NCI-H128 (cell line): ENCODE results near the gene PRDX5.

Experiments
- DNase-seq: peaks from one replicate; lab custom pipeline; 2025; ENCODE audit not compliant: unreplicated experiment; lab: John Stamatoyannopoulos, UW

PRDX5 gene

DNA sequence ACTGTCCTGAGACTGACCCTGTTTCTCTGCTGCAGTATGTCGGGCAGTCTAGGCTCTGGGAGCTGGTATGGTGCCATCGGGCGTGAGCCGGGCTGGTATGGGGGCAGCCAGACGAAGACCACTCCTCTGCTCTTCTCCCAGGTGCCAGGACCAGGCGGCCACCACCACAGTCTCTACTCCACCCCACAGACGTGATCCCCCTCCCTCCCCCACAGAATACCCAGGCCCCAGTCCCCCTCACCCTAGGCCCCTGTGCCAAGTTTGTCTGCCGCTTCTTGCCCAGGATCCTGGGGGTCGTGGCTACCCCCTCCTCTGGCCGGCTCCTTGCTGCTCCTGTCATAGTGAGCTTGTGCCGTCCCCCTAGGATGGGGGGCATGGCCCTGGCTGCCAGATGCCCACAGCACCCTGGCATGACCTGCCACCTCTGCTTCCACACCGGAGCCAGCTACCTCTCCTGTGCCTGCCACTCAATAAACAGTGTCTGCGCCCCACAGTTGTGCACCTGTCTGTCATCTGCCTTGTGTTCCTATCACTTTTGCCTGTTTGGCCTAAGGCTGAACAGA, 28.8 kb upstream of the PRDX5 start:
- DNase-seq = no peak

DNA sequence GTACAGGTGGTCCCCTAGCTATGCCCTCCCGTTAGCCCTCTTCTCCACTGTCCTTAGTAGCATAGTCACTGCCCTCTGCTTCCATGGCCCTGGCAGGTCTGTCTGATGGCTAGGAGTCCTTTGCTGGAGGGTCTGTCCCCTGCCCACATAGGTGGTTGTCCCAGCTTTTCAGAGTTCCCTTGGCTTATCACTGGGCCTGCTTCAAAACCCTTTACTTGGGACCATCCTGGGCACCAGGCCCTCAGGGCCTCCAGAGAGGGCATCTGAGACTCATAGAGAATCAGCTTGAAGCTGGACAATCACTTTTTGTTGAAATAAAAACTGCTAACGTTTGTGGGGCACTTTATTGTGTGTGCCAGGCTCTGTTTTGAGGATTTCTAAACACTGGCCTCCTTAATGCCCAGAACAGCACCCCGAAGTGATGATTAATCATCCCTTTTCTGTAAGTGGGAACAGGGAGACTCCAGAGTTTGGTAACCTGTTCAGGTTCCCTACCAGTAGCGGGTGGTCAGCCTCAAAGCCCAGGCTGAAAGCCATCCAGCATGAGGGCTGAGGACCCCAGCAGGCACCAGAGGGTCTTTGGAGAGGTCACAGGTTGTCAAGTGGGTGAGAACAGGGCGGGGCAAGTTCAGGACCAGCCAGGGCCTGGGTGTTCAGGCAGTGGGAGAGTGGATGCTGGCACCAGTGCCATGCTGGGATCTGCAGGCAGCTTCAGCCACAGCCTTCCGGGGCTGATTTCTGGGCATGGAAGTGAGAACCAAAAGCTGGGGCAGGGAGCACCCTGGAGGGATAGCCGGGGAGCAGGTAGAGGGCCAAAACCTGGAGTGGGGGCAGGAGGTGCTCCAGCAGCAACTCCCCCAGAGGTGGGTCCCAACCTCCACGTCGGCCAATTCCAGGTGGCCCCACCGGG, 27.3 kb upstream of the PRDX5 start:
- no peak for DNase-seq

DNA sequence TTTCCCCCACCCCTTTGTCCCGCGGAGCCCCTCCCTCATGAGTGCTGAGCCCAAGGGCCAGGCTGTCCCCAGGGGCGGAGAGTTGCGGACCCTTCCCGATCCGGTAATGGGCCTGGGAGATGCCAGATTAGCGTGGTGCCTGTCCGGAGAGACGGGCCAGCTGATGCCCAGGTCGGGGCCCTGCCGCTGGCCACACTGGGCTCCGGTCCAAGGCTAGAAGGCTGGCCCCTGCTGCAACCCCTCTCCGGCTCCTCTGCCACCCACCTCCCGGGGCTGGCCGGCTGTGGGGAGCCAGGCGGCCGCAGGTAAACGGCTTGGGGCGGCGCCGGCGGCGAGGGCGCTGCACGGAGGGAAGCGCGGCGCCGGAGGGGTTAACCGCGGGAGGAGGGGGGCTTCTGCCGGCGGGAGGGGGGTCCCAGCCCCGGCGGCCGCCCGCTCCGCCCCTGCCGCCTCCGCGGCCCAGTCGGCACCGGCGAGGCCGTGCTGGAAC, 26.6 kb upstream of the PRDX5 start, which contains the start of gene KCNK4:
Gene KCNK4, plus strand, starts transcription at position 41 of the 490 bp plus-strand sequence. CDS start 1,717 bp downstream, outside the sequence.
- no peak for DNase-seq

DNA sequence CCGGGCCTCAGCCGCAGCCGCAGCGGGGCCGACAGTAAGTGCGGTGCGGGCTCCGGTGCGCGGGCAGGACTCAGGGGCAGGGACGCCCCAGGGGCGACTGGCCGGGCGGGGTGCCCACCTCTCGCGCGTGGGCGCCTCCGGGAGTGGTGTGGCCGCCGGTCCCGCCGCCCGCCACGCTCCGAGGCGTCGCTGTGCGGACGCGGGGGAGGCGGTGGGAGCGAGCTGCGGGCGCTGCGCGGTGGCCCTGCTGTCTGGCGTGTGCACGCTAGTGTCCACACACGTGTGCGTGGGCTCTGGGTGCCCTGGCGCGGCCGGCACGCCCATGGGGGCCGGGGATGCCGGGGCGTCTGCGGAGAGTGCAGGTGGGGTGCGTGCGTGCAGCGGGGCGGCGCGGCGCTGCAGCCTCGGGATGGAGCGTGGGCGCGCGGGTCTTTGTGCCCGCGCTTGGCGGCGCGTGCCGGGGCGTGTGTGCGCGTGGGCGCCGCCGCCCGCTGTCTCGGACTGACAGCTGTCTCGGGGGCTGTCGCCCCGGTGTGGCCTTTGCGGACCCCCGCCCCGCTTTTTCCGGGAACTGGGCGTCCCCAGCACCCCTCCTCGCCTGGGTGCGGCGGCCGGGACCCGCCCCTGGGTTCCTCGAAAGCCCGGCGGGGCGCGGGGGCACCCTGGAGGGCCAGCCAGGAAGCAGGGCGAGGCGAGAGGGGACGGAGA, 26.0 kb upstream of the PRDX5 start:
- no peak for DNase-seq

DNA sequence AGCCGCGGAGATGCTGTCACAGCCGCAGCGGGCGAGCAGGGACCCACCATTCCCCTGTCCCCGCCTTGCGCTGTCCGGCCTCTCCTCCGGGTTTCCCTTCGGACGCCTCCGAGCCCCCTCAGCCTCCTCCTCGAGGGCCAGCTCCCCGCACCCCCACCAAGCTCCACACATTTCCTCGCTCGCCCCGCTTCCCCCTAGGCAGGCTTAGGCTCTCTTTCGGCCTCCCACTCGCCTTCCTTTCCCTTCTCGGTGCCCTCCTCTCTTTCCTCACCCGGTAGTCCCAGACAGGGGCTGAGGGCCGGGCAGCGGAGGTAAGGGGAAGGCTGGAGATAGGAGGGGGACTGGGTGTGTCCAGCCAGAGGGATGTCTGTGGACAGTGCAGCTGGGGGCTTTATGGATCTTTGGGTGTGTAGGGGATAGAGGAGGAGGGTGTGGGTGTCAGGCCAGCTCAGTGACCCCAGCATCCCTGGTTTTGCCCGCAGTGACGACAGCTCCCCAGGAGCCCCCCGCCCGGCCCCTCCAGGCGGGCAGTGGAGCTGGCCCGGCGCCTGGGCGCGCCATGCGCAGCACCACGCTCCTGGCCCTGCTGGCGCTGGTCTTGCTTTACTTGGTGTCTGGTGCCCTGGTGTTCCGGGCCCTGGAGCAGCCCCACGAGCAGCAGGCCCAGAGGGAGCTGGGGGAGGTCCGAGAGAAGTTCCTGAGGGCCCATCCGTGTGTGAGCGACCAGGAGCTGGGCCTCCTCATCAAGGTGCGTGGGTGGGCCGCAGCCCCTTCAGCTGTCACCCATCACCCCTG, 25.3 kb upstream of the PRDX5 start:
- DNase-seq = no peak

DNA sequence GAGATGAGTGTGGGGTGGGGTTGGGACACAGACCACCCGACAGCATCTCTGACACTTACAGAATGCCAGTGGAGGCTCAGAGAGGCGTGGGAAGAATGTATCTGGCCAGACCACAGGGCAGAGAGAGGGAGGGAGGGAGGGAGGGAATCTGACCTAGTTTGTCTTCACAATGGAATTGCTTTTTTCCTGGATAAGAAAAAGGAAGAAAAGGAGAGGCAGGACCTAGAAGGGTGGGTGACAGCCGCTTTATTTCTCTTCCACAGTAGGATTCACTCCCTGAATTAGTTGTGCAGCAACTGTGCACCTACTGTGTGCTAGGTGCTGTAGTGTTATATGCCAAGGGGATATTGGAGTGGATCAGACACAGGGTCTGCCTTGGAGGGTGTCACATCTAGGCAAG, 23.1 kb upstream of the PRDX5 start:
- no peak for DNase-seq

DNA sequence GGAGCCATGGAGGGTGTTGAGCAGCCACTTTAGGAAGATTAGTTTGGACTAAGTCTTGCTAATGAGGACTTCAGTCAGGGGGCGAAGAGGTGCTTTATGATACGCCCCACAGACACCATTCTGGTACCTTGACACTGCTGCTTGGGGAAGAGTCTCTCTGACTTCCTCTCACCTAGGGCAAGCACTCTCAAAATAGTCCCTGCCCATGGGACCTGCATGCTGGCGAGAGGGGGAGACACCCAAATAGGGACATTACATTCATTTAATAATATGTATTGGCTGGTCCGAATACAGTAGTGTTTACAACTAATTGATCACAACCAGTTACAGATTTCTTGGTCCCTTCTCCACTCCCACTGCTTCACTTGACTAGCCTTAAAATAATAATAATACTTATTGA, 22.2 kb upstream of the PRDX5 start:
- DNase-seq = no peak

DNA sequence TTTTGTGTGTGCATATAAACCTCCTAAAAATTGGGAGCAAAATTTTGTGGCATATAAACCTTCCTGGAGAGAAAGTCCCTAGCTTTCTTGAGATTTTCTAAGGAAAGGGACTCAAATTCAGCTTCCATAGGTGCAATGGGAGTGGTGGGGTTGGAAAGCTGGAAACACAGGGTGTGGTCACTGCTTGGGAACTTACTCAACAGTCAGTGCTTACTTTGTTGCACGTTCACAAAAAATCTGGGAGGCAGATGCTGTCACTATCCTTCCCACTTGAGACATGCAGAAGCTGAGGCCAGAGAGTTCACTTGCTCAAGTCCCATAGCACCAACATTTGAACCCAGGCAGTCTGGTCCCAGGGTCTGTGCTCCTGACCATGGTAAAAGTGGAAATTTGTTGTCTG, 21.7 kb upstream of the PRDX5 start:
- DNase-seq = no peak

DNA sequence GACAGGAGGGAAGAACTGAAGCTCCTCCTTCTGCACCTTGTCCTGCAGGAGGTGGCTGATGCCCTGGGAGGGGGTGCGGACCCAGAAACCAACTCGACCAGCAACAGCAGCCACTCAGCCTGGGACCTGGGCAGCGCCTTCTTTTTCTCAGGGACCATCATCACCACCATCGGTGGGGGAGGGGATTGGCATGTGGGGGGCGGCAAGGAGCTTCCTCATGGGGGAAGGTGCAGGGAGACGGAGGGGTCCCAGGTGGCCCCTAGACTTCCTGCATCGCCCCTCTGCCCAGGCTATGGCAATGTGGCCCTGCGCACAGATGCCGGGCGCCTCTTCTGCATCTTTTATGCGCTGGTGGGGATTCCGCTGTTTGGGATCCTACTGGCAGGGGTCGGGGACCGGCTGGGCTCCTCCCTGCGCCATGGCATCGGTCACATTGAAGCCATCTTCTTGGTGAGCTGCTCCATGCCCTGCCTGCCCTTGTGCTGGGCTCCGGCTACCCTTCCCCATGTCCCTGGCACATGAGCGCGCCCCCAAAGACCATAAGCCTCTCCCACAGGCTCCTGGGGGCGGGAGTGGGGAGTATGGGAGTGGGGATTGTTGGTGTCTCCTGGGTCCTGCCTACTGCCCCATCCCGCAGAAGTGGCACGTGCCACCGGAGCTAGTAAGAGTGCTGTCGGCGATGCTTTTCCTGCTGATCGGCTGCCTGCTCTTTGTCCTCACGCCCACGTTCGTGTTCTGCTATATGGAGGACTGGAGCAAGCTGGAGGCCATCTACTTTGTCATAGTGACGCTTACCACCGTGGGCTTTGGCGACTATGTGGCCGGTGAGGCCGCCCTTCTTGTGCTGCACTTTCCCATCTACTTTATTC, 20.9 kb upstream of the PRDX5 start:
- DNase-seq = no peak

DNA sequence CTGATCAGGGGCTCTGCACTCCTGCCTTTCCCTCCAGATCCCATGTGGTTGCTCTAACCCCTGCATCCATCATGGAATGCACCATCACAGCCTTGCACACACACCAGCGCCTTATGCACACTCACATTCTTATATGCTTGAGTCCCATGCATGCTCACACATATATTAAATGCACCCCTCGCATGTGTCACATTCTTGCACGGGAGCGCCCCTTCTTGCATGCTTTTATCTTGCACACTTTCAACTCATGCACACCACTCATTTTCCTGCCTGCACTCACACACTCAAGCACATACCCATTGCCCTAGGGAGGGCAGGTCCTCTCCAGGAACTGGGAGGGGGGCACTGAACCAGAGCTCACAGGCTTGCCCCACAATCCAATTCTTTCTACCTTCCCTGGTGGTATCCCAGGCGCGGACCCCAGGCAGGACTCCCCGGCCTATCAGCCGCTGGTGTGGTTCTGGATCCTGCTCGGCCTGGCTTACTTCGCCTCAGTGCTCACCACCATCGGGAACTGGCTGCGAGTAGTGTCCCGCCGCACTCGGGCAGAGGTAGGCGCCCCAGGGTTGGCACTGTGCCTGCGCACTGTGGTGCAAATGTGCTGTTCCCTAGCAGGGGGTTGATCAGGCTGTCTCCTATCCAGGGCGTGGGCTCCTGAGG, 20.1 kb upstream of the PRDX5 start:
- no peak for DNase-seq

DNA sequence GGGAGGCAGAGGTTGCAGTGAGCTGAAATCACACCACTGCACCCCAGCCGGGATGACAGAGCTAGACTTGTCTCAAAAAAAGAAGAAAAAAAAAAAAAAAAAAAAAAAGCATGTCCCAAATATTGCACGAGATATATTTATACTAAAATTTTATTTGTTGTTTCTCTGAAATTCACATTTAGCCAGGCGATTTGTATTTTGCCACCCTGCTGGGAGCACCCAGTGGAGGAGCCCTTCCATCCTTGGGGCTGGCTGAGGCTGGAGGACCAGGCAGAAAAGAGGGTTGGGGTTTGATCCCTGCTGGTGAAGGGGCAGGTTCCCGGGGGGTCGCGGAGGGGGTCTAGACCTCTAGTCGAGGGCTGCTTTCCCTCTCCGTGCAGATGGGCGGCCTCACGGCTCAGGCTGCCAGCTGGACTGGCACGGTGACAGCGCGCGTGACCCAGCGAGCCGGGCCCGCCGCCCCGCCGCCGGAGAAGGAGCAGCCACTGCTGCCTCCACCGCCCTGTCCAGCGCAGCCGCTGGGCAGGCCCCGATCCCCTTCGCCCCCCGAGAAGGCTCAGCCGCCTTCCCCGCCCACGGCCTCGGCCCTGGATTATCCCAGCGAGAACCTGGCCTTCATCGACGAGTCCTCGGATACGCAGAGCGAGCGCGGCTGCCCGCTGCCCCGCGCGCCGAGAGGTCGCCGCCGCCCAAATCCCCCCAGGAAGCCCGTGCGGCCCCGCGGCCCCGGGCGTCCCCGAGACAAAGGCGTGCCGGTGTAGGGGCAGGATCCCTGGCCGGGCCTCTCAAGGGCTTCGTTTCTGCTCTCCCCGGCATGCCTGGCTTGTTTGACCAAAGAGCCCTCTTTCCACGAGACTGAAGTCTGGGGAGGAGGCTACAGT, 18.7 kb upstream of the PRDX5 start:
- no peak for DNase-seq

DNA sequence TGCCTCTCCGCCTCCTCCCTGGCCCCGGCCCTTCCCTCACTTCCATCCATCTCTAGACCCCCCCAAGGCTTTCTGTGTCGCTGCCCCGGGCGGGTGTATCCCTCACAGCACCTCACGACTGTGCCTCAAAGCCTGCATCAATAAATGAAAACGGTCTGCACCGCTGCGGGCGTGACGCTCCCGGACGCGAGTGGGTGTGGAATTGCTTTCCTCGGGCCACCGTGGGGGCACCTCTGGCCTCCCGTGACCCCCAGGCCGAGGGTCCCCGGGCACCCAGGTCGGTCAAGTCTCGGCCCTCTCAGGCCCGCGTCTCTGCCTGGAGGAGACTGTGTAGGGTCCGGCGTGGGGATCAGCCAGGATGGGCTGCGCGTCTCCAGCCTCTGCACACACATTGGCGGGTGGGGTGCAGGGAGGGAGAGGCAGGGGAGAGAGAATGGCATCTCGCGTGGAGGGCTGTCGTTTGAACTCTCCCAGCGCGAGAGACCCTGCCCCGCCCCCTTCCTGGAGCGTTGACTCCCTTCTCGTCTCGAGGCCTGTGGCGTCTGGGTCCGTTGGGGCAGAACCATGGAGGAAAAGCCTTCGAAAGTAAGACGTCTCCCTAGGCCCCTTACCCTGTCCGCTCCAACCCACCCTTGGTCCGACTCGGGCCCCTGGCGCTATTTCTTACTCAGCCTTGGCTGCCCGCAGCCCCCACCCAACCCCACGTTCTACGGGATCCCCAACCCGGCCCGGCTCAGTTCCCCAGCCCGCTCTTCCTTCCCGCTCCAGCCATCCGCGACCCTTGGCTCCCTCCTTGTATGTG, 17.9 kb upstream of the PRDX5 start, which contains the start of gene CATSPERZ:
Gene CATSPERZ, plus strand, starts transcription at position 512 of the 802 bp plus-strand sequence. Its CDS starts 53 bp downstream, at position 565.
- DNase-seq = no peak

DNA sequence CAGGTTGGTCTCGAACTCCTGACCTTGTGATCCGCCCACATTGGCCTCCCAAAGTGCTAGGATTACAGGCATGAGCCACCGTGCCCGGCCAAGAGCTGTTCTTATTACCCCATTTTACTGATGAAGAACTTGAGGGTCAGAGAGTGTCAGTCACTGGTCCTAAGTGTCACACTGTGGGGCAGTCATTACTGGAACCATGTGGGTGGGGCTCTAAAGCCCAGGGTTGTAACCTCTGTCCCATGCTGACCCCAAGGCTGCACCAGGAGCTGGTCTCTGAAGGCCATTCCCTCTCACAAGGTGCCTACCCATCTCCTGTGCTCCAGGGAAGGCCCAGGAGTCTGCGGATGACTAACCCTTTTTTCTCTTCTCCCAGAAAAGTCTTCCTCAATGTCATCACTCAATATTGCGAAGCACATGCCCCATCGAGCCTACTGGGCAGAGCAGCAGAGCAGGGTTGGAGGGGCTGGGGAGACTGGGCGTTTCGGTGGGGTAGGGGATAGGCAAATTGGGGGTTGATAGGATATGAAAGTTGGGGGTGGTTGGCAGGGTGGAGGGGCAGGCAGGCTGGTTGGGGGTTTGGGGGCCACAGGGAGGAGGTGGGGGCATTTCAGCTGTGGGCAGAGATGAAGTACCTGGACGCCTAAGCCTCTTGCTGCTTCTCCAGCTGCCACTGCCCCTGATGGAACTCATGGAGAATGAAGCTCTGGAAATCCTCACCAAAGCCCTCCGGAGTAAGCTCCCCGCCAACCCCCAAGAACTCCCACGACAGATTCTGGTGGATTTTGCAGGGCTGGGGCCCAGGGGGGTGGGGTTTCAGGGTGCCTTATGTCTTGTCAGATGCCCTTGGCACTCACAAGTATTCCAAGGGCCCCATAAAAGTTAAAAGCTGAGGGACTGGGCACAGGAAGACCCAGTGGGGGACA, 14.6 kb upstream of the PRDX5 start:
- no peak for DNase-seq

DNA sequence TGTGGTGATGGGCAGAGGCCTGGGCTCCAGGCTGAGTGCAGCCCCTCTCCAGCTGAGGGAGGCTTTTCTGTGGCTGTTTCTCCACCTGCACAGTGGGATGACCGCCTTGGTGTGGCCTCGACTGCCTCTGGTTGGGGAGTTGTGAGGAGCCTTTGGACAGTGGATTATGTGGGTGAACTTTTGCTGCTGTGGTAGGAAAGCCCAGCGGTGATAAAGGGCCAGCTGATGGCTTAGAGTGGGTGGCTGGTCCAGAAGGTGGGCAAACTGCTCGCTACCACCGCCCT, 13.9 kb upstream of the PRDX5 start:
- DNase-seq = no peak

DNA sequence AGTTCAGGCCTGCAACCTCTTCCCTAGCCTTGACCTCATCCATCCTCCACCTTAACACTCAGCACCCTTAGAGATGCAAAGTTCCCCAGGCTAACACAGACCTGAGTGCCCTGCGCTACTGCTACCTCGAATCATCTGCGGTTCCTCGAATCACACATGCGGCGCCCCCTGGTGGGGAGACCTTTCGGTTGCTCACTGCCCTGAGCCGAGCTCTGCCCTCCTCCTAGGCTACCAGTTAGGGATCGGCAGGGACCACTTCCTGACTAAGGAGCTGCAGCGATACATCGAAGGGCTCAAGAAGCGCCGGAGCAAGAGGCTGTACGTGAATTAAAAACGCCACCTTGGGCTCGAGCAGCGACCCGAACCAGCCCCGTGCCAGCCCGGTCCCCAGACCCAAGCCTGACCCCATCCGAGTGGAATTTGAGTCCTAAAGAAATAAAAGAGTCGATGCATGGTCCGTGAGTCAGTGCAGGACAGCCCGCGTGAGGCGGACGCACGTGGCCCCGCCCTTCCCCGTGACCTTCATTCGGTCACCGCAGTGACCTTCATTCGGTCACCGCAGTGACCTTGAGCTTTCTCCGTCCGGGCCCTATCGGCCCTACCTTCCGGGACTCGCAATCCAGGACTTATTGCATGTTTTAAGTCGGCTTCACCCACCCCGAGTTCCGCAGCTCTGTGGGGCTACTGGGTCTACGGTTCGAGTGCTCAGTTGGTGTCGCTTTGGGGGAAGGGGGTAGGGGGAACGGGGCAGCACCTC, 13.4 kb upstream of the PRDX5 start:
- peak; percentile 66 for DNase-seq

DNA sequence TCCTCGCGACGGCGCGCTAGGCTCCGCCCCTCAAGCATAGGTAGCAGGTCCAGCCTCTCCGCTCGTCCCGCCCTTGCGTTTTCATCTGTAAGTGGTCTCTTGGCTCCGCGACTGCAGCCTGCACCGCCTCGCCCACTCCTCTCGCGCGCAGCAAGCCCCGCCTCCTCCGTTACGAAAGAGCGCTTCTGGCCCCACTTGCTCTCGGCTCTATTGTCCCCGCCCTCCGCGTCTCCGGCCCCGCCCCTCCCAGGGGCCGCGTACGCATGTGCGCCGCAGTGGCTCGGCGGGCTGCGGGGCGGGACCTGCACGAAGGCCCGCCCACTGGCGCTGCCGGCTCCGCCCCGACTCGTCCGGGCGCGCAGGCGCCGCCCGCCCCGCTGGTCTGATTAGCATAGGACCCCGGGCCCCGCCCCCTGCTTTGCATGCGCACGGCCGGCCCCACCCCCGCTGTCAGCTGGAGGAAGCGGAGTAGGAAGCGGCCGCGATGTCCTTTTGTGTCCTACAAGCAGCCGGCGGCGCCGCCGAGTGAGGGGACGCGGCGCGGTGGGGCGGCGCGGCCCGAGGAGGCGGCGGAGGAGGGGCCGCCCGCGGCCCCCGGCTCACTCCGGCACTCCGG, 12.7 kb upstream of the PRDX5 start, which contains the start of gene ESRRA:
Gene ESRRA, plus strand, starts transcription at position 450 of the 616 bp plus-strand sequence. CDS start 1,656 bp downstream, outside the sequence.
- peak; percentile 99 for DNase-seq
